Sigmoid colon (tissue), 3 donors: ENCODE results near the gene TMEM196.

Experiments used
- CTCF ChIP-seq, 4 experiments: fragments of 450-650 bp in 3 of 4; fragments of 200-600 bp in 1 of 4; IDR thresholded peaks; one replicate each; pipeline ENCODE4 v1.5.1; 2016 to 2019; ENCODE audit warnings: antibody characterized with exemption in 4 of 4, mild to moderate bottlenecking in 3 of 4, moderate library complexity in 2 of 4
- POLR2A ChIP-seq, 2 donors: fragments of 450-650 bp; IDR thresholded peaks; one replicate each; pipeline ENCODE4 v1.6.1; 2016; ENCODE audit warnings: antibody characterized with exemption in 2 of 2, mild to moderate bottlenecking in 2 of 2, moderate library complexity in 2 of 2

GRCh38 chr7:19675816-19676215 is 97.6 kb downstream of the TMEM196 start:
- no peak for TF ChIP-seq CTCF (IDR thresholded peaks at IDR 0.05)
- no peak for TF ChIP-seq POLR2A (IDR thresholded peaks at IDR 0.05)
